H1 (cell line): Measurements from ENCODE around the gene FANCE. TPM values are rescaled to one million over a fixed set of nuclear protein-coding genes. Genes with fewer than 3 reads are reported as not detected.
"Not testable (repeated sequence)": the region's sequence is repeated elsewhere in the genome, so short reads cannot be mapped to it uniquely, and the experiment has no call there.

Experiments
- CTCF ChIA-PET: fragments of 300-600 bp; sonication (Branson Sonifier 250); formaldehyde crosslinking; loops from one replicate; lab custom pipeline; 2021; ENCODE audit not compliant: partially characterized antibody; lab: Charles Lee
- POLR2A ChIA-PET: fragments of 300-600 bp; sonication (Branson Sonifier 250); formaldehyde crosslinking; loops from one replicate; lab custom pipeline; 2021; ENCODE audit warnings: inconsistent platforms; ENCODE audit not compliant: partially characterized antibody; lab: Charles Lee
- DNase-seq, 2 experiments: peaks; one replicate each; pipeline versions ENCODE4 v3.0.0 to v3.0.0-alpha.2; 2010 to 2022; ENCODE audit warnings: low spot score in 2 of 2, low read depth in 1 of 2, mixed read lengths in 1 of 2
- FAIRE-seq: peaks from 2 replicates; lab custom pipeline; 2011; peaks lifted over from hg19 to GRCh38; lab: Jason Lieb, UNC
- H2AFZ ChIP-seq: 2 replicates; pipeline ENCODE4 v1.8.1; 2012; ENCODE audit warnings: low read length, inconsistent platforms
- H2AK5ac ChIP-seq: 2 replicates; pipeline ENCODE4 v1.6.1; 2013; ENCODE audit warnings: low read depth, low read length
- H2BK120ac ChIP-seq: replicated peaks from 2 replicates; pipeline ENCODE3; 2013; ENCODE audit warnings: low read depth, low read length, inconsistent platforms
- H2BK12ac ChIP-seq: 2 replicates; pipeline ENCODE4 v1.6.1; 2013; ENCODE audit warnings: low read depth, low read length
- H2BK15ac ChIP-seq: 2 replicates; pipeline ENCODE4 v1.6.1; 2013; ENCODE audit warnings: low read length
- H2BK20ac ChIP-seq: 2 replicates; pipeline ENCODE4 v1.6.1; 2013; ENCODE audit warnings: low read length
- H2BK5ac ChIP-seq: 2 replicates; pipeline ENCODE4 v1.6.1; 2013; ENCODE audit warnings: low read depth, low read length
- H3K14ac ChIP-seq: 2 replicates; pipeline ENCODE4 v1.6.1; 2013; ENCODE audit warnings: inconsistent platforms; ENCODE audit not compliant: insufficient read length
- H3K18ac ChIP-seq: 2 replicates; pipeline ENCODE4 v1.6.1; 2013; ENCODE audit warnings: low read length; ENCODE audit errors: extremely low read depth
- H3K23ac ChIP-seq: 2 replicates; pipeline ENCODE4 v1.6.1; 2013; ENCODE audit warnings: inconsistent platforms; ENCODE audit not compliant: insufficient read length
- H3K23me2 ChIP-seq: 2 replicates; pipeline ENCODE4 v1.6.1; 2013; ENCODE audit warnings: low read depth, low read length
- H3K27ac ChIP-seq: 2 replicates; pipeline ENCODE4 v1.6.1; 2011; ENCODE audit warnings: low read depth, low read length, inconsistent platforms
- H3K27me3 ChIP-seq, 4 experiments: replicated peaks in 1 of 4; 1 replicate in 1 of 4; 2 replicates in 3 of 4; pipeline versions ENCODE4 v1.6.1 to v1.8.1; 2011 to 2013; ENCODE audit warnings: low read length in 3 of 4, mild to moderate bottlenecking in 3 of 4, inconsistent platforms in 2 of 4, mixed read lengths in 2 of 4, moderate library complexity in 1 of 4; ENCODE audit not compliant: control insufficient read depth in 3 of 4, insufficient read depth in 3 of 4; ENCODE audit errors: extremely low read depth in 1 of 4
- H3K36me3 ChIP-seq, 4 experiments: 2 replicates each; pipeline versions ENCODE4 v1.6.1 to v1.8.1; 2011 to 2013; ENCODE audit warnings: mild to moderate bottlenecking in 4 of 4, low read length in 3 of 4, moderate library complexity in 2 of 4, control low read depth in 1 of 4, inconsistent platforms in 1 of 4; ENCODE audit not compliant: insufficient read depth in 4 of 4, control insufficient read depth in 2 of 4
- H3K4ac ChIP-seq: replicated peaks from 2 replicates; pipeline ENCODE3; 2013; ENCODE audit warnings: low read length, low read depth, mixed read lengths, inconsistent platforms; ENCODE audit not compliant: insufficient read length
- H3K4me1 ChIP-seq, 4 experiments: replicated peaks in 1 of 4; 1 replicate in 1 of 4; 2 replicates in 3 of 4; pipeline versions ENCODE4 v1.6.1 to v1.8.1; 2011 to 2013; ENCODE audit warnings: low read length in 3 of 4, inconsistent platforms in 2 of 4, mixed read lengths in 1 of 4; ENCODE audit not compliant: insufficient read depth in 4 of 4, control insufficient read depth in 3 of 4
- H3K4me2 ChIP-seq, 2 experiments: 2 replicates each; pipeline versions ENCODE4 v1.6.1 to v1.8.1; 2011 to 2013; ENCODE audit warnings: low read depth in 2 of 2, low read length in 2 of 2, control low read depth in 1 of 2, inconsistent platforms in 1 of 2, mild to moderate bottlenecking in 1 of 2; ENCODE audit not compliant: insufficient read depth in 1 of 2
- H3K4me3 ChIP-seq, 4 experiments: fragments of 200-600, 300-600 bp in 1 of 4; sonication (generic), shearing (Covaris generic), sonication (Bioruptor Twin) in 1 of 4; 2 replicates each; pipeline versions ENCODE4 v1.5.1 to v1.8.1; 2011 to 2016; ENCODE audit warnings: low read length in 4 of 4, low read depth in 3 of 4, control low read depth in 2 of 4, inconsistent platforms in 2 of 4, mild to moderate bottlenecking in 2 of 4, mixed read lengths in 1 of 4, moderate library complexity in 1 of 4; ENCODE audit not compliant: insufficient read depth in 2 of 4; ENCODE audit errors: extremely low read depth in 1 of 4
- H3K56ac ChIP-seq: replicated peaks from 2 replicates; pipeline ENCODE3; 2013; ENCODE audit warnings: low read depth, mild to moderate bottlenecking, mixed read lengths, low read length, inconsistent platforms; ENCODE audit not compliant: insufficient read length
- H3K79me1 ChIP-seq: 2 replicates; pipeline ENCODE4 v1.6.1; 2013; ENCODE audit warnings: low read depth, low read length, control low read depth
- H3K79me2 ChIP-seq, 2 experiments: 2 replicates each; pipeline versions ENCODE4 v1.6.1 to v1.8.1; 2012 to 2013; ENCODE audit warnings: low read length in 2 of 2, mild to moderate bottlenecking in 2 of 2, inconsistent platforms in 1 of 2; ENCODE audit not compliant: insufficient read depth in 2 of 2, control insufficient read depth in 1 of 2
- H3K9ac ChIP-seq, 4 experiments: replicated peaks in 1 of 4; 1 replicate in 1 of 4; 2 replicates in 3 of 4; pipeline versions ENCODE4 v1.6.1 to v1.8.1; 2011 to 2013; ENCODE audit warnings: low read depth in 3 of 4, low read length in 3 of 4, control low read depth in 2 of 4, mild to moderate bottlenecking in 2 of 4, moderate library complexity in 2 of 4, inconsistent platforms in 1 of 4; ENCODE audit errors: extremely low read depth in 1 of 4
- H3K9me3 ChIP-seq, 2 experiments: 2 replicates each; pipeline versions ENCODE4 v1.6.1 to v1.8.1; 2012 to 2013; ENCODE audit warnings: mild to moderate bottlenecking in 2 of 2, moderate library complexity in 2 of 2, control low read depth in 1 of 2, inconsistent platforms in 1 of 2, low read depth in 1 of 2, low read length in 1 of 2, mixed read lengths in 1 of 2; ENCODE audit not compliant: insufficient read depth in 2 of 2
- H4K20me1 ChIP-seq, 2 experiments: replicated peaks in 1 of 2; 2 replicates each; pipeline versions ENCODE3 to v1.8.1; 2011 to 2013; ENCODE audit warnings: inconsistent platforms in 2 of 2, low read length in 2 of 2, mild to moderate bottlenecking in 1 of 2; ENCODE audit not compliant: insufficient read depth in 2 of 2, control insufficient read depth in 1 of 2
- H4K5ac ChIP-seq: 2 replicates; pipeline ENCODE4 v1.6.1; 2013; ENCODE audit warnings: low read length, low read depth, mixed read lengths, inconsistent platforms; ENCODE audit not compliant: insufficient read length
- H4K8ac ChIP-seq: 2 replicates; pipeline ENCODE4 v1.8.0; 2013; ENCODE audit warnings: mild to moderate bottlenecking, moderate library complexity, low read length, inconsistent platforms; ENCODE audit not compliant: insufficient read depth; ENCODE audit errors: extremely low read depth
- H4K91ac ChIP-seq: replicated peaks from 2 replicates; pipeline ENCODE3; 2013; ENCODE audit warnings: low read length, mixed read lengths, inconsistent platforms; ENCODE audit not compliant: insufficient read length
- WGBS, 2 experiments: shearing (Covaris generic) in 1 of 2; methylation state at CpG; one replicate each; pipeline versions ENCODE4 v1.1.6 to v1.1.7; 2013 to 2015; ENCODE audit warnings: low lambda C conversion rate in 2 of 2, mixed read lengths in 2 of 2, inconsistent platforms in 1 of 2, low coverage in 1 of 2, missing lambda C conversion rate in 1 of 2; ENCODE audit not compliant: insufficient replicate concordance in 2 of 2, insufficient coverage in 1 of 2, insufficient read length in 1 of 2; ENCODE audit errors: extremely low coverage in 1 of 2, missing lambda C conversion rate in 1 of 2; 5-methylcytosine and 5-hydroxymethylcytosine counted together
- polyA plus RNA-seq, 7 experiments: library from polyadenylated mRNA; depleted of rRNA in 3 of 7; stranded (reverse) in 5 of 7; unstranded in 2 of 7; fragments of >200 nt in 5 of 7; fragments of 200-250 nt in 2 of 7; gene quantifications; 1 replicate in 5 of 7; 2 replicates in 1 of 7; 4 replicates in 1 of 7; pipeline versions ENCODE4 v1.2.1 to v1.2.3, GENCODE V29; 2011 to 2013; ENCODE audit warnings: missing spikeins in 2 of 7, mixed read lengths in 2 of 7
- total RNA-seq: library from RNA; stranded (reverse); fragmentation: NEBNext Ultra II Directional; extraction: Animal tissue kit (Norgen Biotek cat#: 25700); gene quantifications from 2 replicates; pipeline ENCODE4 v1.2.1, GENCODE V29; 2021

The FANCE gene
- total and polyA plus RNA-seq, 2 of the 8 experiments (the other 6 are each of a cell fraction or from before 2014, with no cell fraction given), result 16.1 to 17.0 TPM

- H3K23ac ChIP-seq, H3K27me3 ChIP-seq, H3K4me2 ChIP-seq, H2BK20ac ChIP-seq, H2BK12ac ChIP-seq, H3K18ac ChIP-seq, H4K5ac ChIP-seq, H3K9ac ChIP-seq, FAIRE-seq, H3K9me3 ChIP-seq, H2BK120ac ChIP-seq, H2AFZ ChIP-seq, H3K27ac ChIP-seq, H3K79me2 ChIP-seq, H3K79me1 ChIP-seq, H4K8ac ChIP-seq, H4K91ac ChIP-seq, H2BK5ac ChIP-seq, H3K4ac ChIP-seq, H3K36me3 ChIP-seq, H3K23me2 ChIP-seq, H3K56ac ChIP-seq, H3K4me1 ChIP-seq, H3K4me3 ChIP-seq, H2AK5ac ChIP-seq, DNase-seq, H3K14ac ChIP-seq, H2BK15ac ChIP-seq, H4K20me1 ChIP-seq, POLR2A ChIA-PET: not testable (repeated sequence)
- WGBS, 2 experiments, result 85% methylated on average over 5 of the region's 7 CpGs; no CpG with 5 or more reads in 1 of the 2 experiments
- CTCF ChIA-PET, result interaction anchor here (1.1 to 15.8 kb wide), 4 partner anchors 10 to 133 kb away, joined by 3 to 138 read pairs (median 20); partner anchors contain the start of gene PPARD
Observed at GRCh38 chr6:35438378-35439065, 13.6 kb upstream of the FANCE start.
